HCT116 (cell line): ENCODE measurements around the gene AGK. TPM values are rescaled to one million over a fixed set of nuclear protein-coding genes. Genes with fewer than 3 reads are reported as not detected.

Experiments used
- ATAC-seq: fragments of 200-7000 bp; cut with Tn5 transposase; 2 replicates; pipeline ENCODE4 v1.9.1; 2020; ENCODE audit warnings: mild to moderate bottlenecking, moderate library complexity
- BruUV-seq: library from RNA; stranded (reverse); fragments of 400-500 nt; replicated peaks from 2 replicates; lab custom pipeline; 2021; lab: Mats Ljungman, UMichigan
- CTCF ChIA-PET: fragments of 300-600 bp; sonication (Branson Sonifier 250); formaldehyde crosslinking; loops from one replicate; lab custom pipeline; 2021; ENCODE audit warnings: antibody characterized with exemption; lab: Charles Lee
- POLR2A ChIA-PET: fragments of 300-600, 350-600 bp; sonication (Branson Sonifier 250); formaldehyde crosslinking; loops from one replicate; lab custom pipeline; 2021; ENCODE audit warnings: antibody characterized with exemption; lab: Charles Lee
- RAD21 ChIA-PET, 2 experiments: fragments of 300-600 bp; sonication (Branson Sonifier 250); formaldehyde crosslinking; loops; one replicate each; lab custom pipeline; 2023; ENCODE audit warnings: low total read pairs in 2 of 2; ENCODE audit not compliant: uncharacterized antibody in 2 of 2, unreplicated experiment in 2 of 2, low non-redundant PET in 1 of 2; lab: Charles Lee
- DNase-seq: peaks from one replicate; pipeline ENCODE4 v3.0.0-alpha.2; 2010; ENCODE audit warnings: low read depth, low spot score
- H2AFZ ChIP-seq: fragments of 200-600 bp; shearing (Covaris generic), sonication (generic); 2 replicates; pipeline ENCODE4 v1.6.1; 2017; ENCODE audit warnings: low read depth, mixed run types, mixed read lengths, antibody characterized with exemption, low read length; ENCODE audit not compliant: poor library complexity, severe bottlenecking
- H3K27ac ChIP-seq: 2 replicates; pipeline ENCODE4 v1.5.1; 2012; ENCODE audit warnings: low read depth, low read length
- H3K27me3 ChIP-seq: fragments of 200-600 bp; sonication (generic); 2 replicates; pipeline ENCODE4 v1.6.1; 2016; ENCODE audit warnings: mixed run types, low read length, mixed read lengths; ENCODE audit not compliant: insufficient read depth
- H3K36me3 ChIP-seq, 2 experiments: fragments of 200-500 bp in 1 of 2; fragments of 200-600 bp in 1 of 2; sonication (Bioruptor generic) in 1 of 2; sonication (generic) in 1 of 2; 2 replicates each; pipeline versions ENCODE4 v1.5.1 to v1.6.1; 2014 to 2016; ENCODE audit warnings: low read length in 2 of 2, inconsistent platforms in 1 of 2, mixed read lengths in 1 of 2, mixed run types in 1 of 2; ENCODE audit not compliant: insufficient read depth in 2 of 2, control insufficient read depth in 1 of 2
- H3K4me1 ChIP-seq, 2 experiments: fragments of 200-600 bp in 1 of 2; sonication (generic) in 1 of 2; 2 replicates each; pipeline versions ENCODE4 v1.5.1 to v1.6.1; 2012 to 2017; ENCODE audit warnings: low read length in 2 of 2, inconsistent platforms in 1 of 2, mild to moderate bottlenecking in 1 of 2, mixed read lengths in 1 of 2, mixed run types in 1 of 2, moderate library complexity in 1 of 2; ENCODE audit not compliant: insufficient read depth in 2 of 2, control insufficient read depth in 1 of 2
- H3K4me2 ChIP-seq: fragments of 200-600 bp; sonication (generic); 2 replicates; pipeline ENCODE4 v1.6.1; 2017; ENCODE audit warnings: mixed run types, low read length, mixed read lengths
- H3K4me3 ChIP-seq, 2 experiments: fragments of 200-600 bp in 1 of 2; sonication (generic) in 1 of 2; replicated peaks in 1 of 2; 2 replicates each; pipeline ENCODE4 v1.5.1; 2011 to 2016; ENCODE audit warnings: low read length in 2 of 2, control low read depth in 1 of 2, low read depth in 1 of 2, mild to moderate bottlenecking in 1 of 2, mixed read lengths in 1 of 2, mixed run types in 1 of 2
- H3K79me2 ChIP-seq: fragments of 200-600 bp; sonication (generic); 2 replicates; pipeline ENCODE4 v1.6.1; 2017; ENCODE audit warnings: mild to moderate bottlenecking, mixed run types, low read length, moderate library complexity, mixed read lengths; ENCODE audit not compliant: insufficient read depth
- H3K9ac ChIP-seq: fragments of 200-600 bp; sonication (generic); 2 replicates; pipeline ENCODE4 v1.6.1; 2016; ENCODE audit warnings: low read length, mixed read lengths
- H3K9me2 ChIP-seq: fragments of 200-600 bp; sonication (generic), shearing (Covaris generic); 2 replicates; pipeline ENCODE4 v1.6.1; 2017; ENCODE audit warnings: mixed run types, mild to moderate bottlenecking, moderate library complexity; ENCODE audit not compliant: insufficient read depth
- H3K9me3 ChIP-seq, 2 experiments: fragments of 200-500 bp in 1 of 2; fragments of 200-600 bp in 1 of 2; sonication (Bioruptor generic) in 1 of 2; sonication (generic) in 1 of 2; 2 replicates each; pipeline ENCODE4 v1.6.1; 2014 to 2017; ENCODE audit warnings: low read length in 2 of 2, mixed read lengths in 2 of 2, inconsistent platforms in 1 of 2, low read depth in 1 of 2, mild to moderate bottlenecking in 1 of 2, mixed run types in 1 of 2, moderate library complexity in 1 of 2; ENCODE audit not compliant: control insufficient read depth in 1 of 2, insufficient read depth in 1 of 2
- H4K20me1 ChIP-seq: fragments of 200-600 bp; sonication (generic), shearing (Covaris generic); 2 replicates; pipeline ENCODE4 v1.6.1; 2017; ENCODE audit warnings: mixed run types, mild to moderate bottlenecking, moderate library complexity; ENCODE audit not compliant: insufficient read depth
- CEBPB ChIP-seq: IDR thresholded peaks from 2 replicates; pipeline ENCODE4 v1.6.1; 2012; ENCODE audit warnings: low read depth
- EZH2 ChIP-seq: fragments of 200-600 bp; sonication (generic); IDR thresholded peaks from 2 replicates; pipeline ENCODE4 v1.6.1; 2017; ENCODE audit warnings: antibody characterized with exemption, mixed run types
- EZH2phosphoT487 ChIP-seq: fragments of 200-600 bp; IDR thresholded peaks from 2 replicates; pipeline ENCODE4 v1.6.1; 2018; ENCODE audit warnings: antibody characterized with exemption, borderline replicate concordance
- FOSL1 ChIP-seq: IDR thresholded peaks from 2 replicates; pipeline ENCODE4 v1.6.1; 2012; ENCODE audit warnings: low read depth
- POLR2A ChIP-seq: IDR thresholded peaks from 2 replicates; pipeline ENCODE4 v1.7.0; 2011; ENCODE audit warnings: borderline replicate concordance; ENCODE audit not compliant: insufficient read depth, insufficient read length; ENCODE audit errors: extremely low read depth
- POLR2AphosphoS5 ChIP-seq: IDR thresholded peaks from 2 replicates; pipeline ENCODE4 v1.6.1; 2011; ENCODE audit warnings: mild to moderate bottlenecking, low read depth, low read length, moderate library complexity
- RAD21 ChIP-seq: IDR thresholded peaks from 2 replicates; pipeline ENCODE4 v1.6.1; 2012; ENCODE audit warnings: low read depth, mild to moderate bottlenecking
- SP1 ChIP-seq: IDR thresholded peaks from 2 replicates; pipeline ENCODE4 v1.6.1; 2012; ENCODE audit warnings: low read depth
- SRF ChIP-seq: IDR thresholded peaks from 2 replicates; pipeline ENCODE4 v1.6.1; 2012; ENCODE audit warnings: low read depth
- TCF7L2 ChIP-seq: IDR thresholded peaks from 2 replicates; pipeline ENCODE4 v1.7.0; 2011; ENCODE audit warnings: borderline replicate concordance, inconsistent platforms; ENCODE audit not compliant: insufficient read depth, insufficient read length; ENCODE audit errors: extremely low read depth
- YY1 ChIP-seq: IDR thresholded peaks from 2 replicates; pipeline ENCODE4 v1.6.1; 2011; ENCODE audit warnings: low read length, low read depth, moderate library complexity, mild to moderate bottlenecking; ENCODE audit not compliant: insufficient replicate concordance; ENCODE audit errors: extremely low read depth
- ZFX ChIP-seq: fragments of 450-650 bp; IDR thresholded peaks from 2 replicates; pipeline ENCODE4 v1.6.1; 2017
- ZNF274 ChIP-seq: fragments of 200-500 bp; sonication (Bioruptor generic); IDR thresholded peaks from 2 replicates; pipeline ENCODE4 v1.6.1; 2014; ENCODE audit warnings: mild to moderate bottlenecking, low read depth, low read length, inconsistent platforms
- intact Hi-C: fragments of 100-400 bp; cut with micrococcal nuclease; formaldehyde crosslinking; loops from 2 replicates; pipeline ENCODE4 v1.10.0; 2022
- total RNA-seq: library from RNA; stranded (reverse); gene quantifications from one replicate; pipeline ENCODE4 v1.2.1, GENCODE V29; 2021; ENCODE audit not compliant: unreplicated experiment
- TF ChIP-seq, protein P1 (sequence below): IDR thresholded peaks from 2 replicates; pipeline ENCODE4 v1.6.1; 2012; ENCODE audit warnings: low read depth
- TF ChIP-seq, protein P2 (sequence below): IDR thresholded peaks from 2 replicates; pipeline ENCODE4 v1.6.1; 2011; ENCODE audit warnings: mild to moderate bottlenecking, low read length, moderate library complexity; ENCODE audit not compliant: insufficient replicate concordance; ENCODE audit errors: extremely low read depth
- TF ChIP-seq, protein P3 (sequence below), 3 experiments: fragments of 200-600 bp in 1 of 3; sonication (generic) in 1 of 3; IDR thresholded peaks in 2 of 3; conservative IDR thresholded peaks in 1 of 3; 2 replicates each; pipeline ENCODE4 v1.5.1; 2012 to 2017; ENCODE audit warnings: low read depth in 2 of 3, low read length in 2 of 3, antibody characterized with exemption in 1 of 3, borderline replicate concordance in 1 of 3, control low read depth in 1 of 3, mild to moderate bottlenecking in 1 of 3, mixed read lengths in 1 of 3, mixed run types in 1 of 3, moderate library complexity in 1 of 3; ENCODE audit not compliant: insufficient read depth in 1 of 3
- TF ChIP-seq, protein P4 (sequence below): IDR thresholded peaks from 2 replicates; pipeline ENCODE4 v1.6.1; 2012
- TF ChIP-seq, protein P5 (sequence below): IDR thresholded peaks from 2 replicates; pipeline ENCODE4 v1.6.1; 2012

Gene AGK
- total RNA-seq, 1 experiment from 2014 or later: 36.3 TPM

DNA sequence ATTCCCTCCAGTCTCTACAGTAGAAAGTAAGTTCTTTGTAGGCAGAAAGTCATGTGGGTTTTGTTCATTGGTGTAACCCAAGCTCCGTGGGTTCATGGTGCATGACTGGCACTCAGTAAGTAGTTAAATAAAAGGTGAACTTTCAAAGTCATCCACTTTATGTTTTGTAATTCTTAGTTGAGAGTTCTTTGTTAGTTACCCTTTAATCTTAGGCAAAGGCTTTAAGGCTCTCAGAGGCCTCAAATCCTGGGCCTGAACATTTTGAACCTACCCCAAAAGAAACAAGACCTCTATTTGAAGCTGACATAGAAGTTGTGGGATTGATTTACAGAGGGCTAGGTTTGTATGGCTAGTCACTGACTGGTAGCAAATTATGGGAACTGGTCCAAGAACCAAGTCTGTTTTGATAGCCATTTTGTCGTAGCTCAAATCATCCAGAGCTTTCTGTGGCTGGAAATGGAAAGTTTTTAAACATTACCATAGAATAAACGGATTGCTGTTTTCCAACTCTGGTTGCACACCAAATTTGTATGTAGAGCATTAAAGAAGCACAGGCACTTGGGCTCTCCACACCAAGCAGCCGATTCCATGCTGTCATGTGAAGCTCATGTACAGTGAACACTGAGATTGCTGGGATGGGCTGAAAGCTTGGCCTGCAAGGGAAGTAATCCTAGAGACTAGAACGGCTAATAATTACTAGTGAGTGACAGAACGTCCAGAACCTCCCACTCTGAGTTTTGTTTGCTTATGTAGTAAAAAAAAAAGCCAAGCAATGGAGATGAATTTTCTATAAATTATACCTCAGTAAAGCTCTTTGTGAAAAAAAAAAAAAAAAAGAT lies 97.3 kb downstream of the AGK start:
- BruUV-seq: no TSS peak
- DNase-seq (no peak), ATAC-seq (no peak)
- ChIA-PET POLR2A (no interaction called here), RAD21 (interaction anchor here (0.5 to 0.6 kb wide), 2 partner anchors 31 to 836 kb away, joined by 3 to 5 read pairs; no protein-coding TSS in a partner anchor), CTCF (interaction anchor here (0.6 to 1.6 kb wide), 2 partner anchors 115 to 426 kb away, joined by 3 read pairs; no protein-coding TSS in a partner anchor)
- Histone ChIP-seq H2AFZ (no peak overlapping the region), H3K79me2 (no peaks in the 10 kb centered on the region), H3K36me3 (peaks cover 0 to 9% of the 10 kb centered on the region in 2 experiments; a peak in 2 of 4 replicates), H3K4me3 (no peak overlapping the region), H3K4me2 (no peak overlapping the region), H3K9ac (no peak overlapping the region), H3K27me3 (no peaks in the 10 kb centered on the region), H3K9me2 (no peaks in the 10 kb centered on the region), H4K20me1 (no peaks in the 10 kb centered on the region), H3K9me3 (no peaks in the 10 kb centered on the region), H3K27ac (no peak overlapping the region), H3K4me1 (no peaks in the 10 kb centered on the region)
- intact Hi-C loops: no loop called here
- TF ChIP-seq, protein P1, sequence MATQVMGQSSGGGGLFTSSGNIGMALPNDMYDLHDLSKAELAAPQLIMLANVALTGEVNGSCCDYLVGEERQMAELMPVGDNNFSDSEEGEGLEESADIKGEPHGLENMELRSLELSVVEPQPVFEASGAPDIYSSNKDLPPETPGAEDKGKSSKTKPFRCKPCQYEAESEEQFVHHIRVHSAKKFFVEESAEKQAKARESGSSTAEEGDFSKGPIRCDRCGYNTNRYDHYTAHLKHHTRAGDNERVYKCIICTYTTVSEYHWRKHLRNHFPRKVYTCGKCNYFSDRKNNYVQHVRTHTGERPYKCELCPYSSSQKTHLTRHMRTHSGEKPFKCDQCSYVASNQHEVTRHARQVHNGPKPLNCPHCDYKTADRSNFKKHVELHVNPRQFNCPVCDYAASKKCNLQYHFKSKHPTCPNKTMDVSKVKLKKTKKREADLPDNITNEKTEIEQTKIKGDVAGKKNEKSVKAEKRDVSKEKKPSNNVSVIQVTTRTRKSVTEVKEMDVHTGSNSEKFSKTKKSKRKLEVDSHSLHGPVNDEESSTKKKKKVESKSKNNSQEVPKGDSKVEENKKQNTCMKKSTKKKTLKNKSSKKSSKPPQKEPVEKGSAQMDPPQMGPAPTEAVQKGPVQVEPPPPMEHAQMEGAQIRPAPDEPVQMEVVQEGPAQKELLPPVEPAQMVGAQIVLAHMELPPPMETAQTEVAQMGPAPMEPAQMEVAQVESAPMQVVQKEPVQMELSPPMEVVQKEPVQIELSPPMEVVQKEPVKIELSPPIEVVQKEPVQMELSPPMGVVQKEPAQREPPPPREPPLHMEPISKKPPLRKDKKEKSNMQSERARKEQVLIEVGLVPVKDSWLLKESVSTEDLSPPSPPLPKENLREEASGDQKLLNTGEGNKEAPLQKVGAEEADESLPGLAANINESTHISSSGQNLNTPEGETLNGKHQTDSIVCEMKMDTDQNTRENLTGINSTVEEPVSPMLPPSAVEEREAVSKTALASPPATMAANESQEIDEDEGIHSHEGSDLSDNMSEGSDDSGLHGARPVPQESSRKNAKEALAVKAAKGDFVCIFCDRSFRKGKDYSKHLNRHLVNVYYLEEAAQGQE: no peak
- TF ChIP-seq POLR2AphosphoS5: no peak
- TF ChIP-seq ZNF274: no peak
- TF ChIP-seq, protein P2, sequence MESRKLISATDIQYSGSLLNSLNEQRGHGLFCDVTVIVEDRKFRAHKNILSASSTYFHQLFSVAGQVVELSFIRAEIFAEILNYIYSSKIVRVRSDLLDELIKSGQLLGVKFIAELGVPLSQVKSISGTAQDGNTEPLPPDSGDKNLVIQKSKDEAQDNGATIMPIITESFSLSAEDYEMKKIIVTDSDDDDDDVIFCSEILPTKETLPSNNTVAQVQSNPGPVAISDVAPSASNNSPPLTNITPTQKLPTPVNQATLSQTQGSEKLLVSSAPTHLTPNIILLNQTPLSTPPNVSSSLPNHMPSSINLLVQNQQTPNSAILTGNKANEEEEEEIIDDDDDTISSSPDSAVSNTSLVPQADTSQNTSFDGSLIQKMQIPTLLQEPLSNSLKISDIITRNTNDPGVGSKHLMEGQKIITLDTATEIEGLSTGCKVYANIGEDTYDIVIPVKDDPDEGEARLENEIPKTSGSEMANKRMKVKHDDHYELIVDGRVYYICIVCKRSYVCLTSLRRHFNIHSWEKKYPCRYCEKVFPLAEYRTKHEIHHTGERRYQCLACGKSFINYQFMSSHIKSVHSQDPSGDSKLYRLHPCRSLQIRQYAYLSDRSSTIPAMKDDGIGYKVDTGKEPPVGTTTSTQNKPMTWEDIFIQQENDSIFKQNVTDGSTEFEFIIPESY: no peak
- no peak for TF ChIP-seq POLR2A
- TF ChIP-seq CEBPB: no peak
- no peak for TF ChIP-seq SP1
- no peak for TF ChIP-seq SRF
- TF ChIP-seq, protein P3, sequence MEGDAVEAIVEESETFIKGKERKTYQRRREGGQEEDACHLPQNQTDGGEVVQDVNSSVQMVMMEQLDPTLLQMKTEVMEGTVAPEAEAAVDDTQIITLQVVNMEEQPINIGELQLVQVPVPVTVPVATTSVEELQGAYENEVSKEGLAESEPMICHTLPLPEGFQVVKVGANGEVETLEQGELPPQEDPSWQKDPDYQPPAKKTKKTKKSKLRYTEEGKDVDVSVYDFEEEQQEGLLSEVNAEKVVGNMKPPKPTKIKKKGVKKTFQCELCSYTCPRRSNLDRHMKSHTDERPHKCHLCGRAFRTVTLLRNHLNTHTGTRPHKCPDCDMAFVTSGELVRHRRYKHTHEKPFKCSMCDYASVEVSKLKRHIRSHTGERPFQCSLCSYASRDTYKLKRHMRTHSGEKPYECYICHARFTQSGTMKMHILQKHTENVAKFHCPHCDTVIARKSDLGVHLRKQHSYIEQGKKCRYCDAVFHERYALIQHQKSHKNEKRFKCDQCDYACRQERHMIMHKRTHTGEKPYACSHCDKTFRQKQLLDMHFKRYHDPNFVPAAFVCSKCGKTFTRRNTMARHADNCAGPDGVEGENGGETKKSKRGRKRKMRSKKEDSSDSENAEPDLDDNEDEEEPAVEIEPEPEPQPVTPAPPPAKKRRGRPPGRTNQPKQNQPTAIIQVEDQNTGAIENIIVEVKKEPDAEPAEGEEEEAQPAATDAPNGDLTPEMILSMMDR (IDR thresholded peaks at IDR 0.05 in 2 of 3, conservative IDR thresholded peaks at IDR 0.05 in 1 of 3; ENCODE audit: borderline replicate concordance in 1 of 3, insufficient read depth in 1 of 3, low read depth in 2 of 3, low read length in 2 of 3): no peak
- TF ChIP-seq ZFX: no peak
- no peak for TF ChIP-seq YY1
- no peak for TF ChIP-seq RAD21
- TF ChIP-seq, protein P4, sequence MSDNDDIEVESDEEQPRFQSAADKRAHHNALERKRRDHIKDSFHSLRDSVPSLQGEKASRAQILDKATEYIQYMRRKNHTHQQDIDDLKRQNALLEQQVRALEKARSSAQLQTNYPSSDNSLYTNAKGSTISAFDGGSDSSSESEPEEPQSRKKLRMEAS: no peak
- TF ChIP-seq, protein P5, sequence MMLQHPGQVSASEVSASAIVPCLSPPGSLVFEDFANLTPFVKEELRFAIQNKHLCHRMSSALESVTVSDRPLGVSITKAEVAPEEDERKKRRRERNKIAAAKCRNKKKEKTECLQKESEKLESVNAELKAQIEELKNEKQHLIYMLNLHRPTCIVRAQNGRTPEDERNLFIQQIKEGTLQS: no peak
- no peak for TF ChIP-seq TCF7L2
- no peak for TF ChIP-seq EZH2
- no peak for TF ChIP-seq EZH2phosphoT487
- no peak for TF ChIP-seq FOSL1
